Stimulated activated CD4-positive, alpha-beta T cell treated with anti-CD3 and anti-CD28 coated beads, TNF-alpha, amount 100 ng/mL, for 1 hour (primary cell): ENCODE measurements around the gene SEZ6L2.
"Not testable (repeated sequence)": the region's sequence is repeated elsewhere in the genome, so short reads cannot be mapped to it uniquely, and the experiment has no call there.

Experiments used
- DNase-seq, 3 donors: peaks; one replicate each; pipeline ENCODE4 v3.0.0-alpha.2; 2020; ENCODE audit warnings: low read depth in 3 of 3, low spot score in 1 of 3

The SEZ6L2 gene

GRCh38 chr16:29910819-29911675 lies 11.7 kb upstream of the SEZ6L2 start:
- no peak for DNase-seq

GRCh38 chr16:29909851-29910250 lies 10.5 kb upstream of the SEZ6L2 start:
- not testable (repeated sequence) for DNase-seq

GRCh38 chr16:29909391-29909790 lies 10.0 kb upstream of the SEZ6L2 start:
- DNase-seq: no peak

GRCh38 chr16:29908719-29909220 lies 9.4 kb upstream of the SEZ6L2 start:
- DNase-seq: no peak

DNA sequence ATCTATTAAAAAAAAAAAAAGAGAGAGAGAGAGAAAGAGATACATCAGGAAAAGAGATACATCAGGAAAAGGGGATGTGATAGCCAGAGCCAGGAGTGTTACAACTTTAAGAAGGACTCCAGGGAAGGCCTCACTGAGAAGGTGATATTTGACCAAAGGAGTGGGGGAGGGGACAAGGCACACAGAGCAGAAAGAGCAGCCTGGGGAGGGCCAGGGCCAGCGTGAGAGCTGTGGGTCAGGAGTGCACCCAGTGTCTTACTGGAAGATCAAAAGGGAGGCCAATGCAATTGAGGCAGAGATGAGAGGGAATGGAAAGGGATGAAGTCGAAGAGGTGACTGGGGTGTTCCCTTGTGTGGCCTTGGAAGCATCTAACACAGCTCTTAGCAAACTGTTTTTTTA lies 8.6 kb upstream of the SEZ6L2 start:
- DNase-seq: no peak

- DNase-seq: no peak
Observed at GRCh38 chr16:29906520-29907244, 7.3 kb upstream of the SEZ6L2 start.

- no peak for DNase-seq
Observed at GRCh38 chr16:29905668-29906067, 6.3 kb upstream of the SEZ6L2 start.

- DNase-seq: no peak
Observed at GRCh38 chr16:29904947-29905346, 5.6 kb upstream of the SEZ6L2 start.

GRCh38 chr16:29903590-29903989 lies 4.2 kb upstream of the SEZ6L2 start:
- no peak for DNase-seq

DNA sequence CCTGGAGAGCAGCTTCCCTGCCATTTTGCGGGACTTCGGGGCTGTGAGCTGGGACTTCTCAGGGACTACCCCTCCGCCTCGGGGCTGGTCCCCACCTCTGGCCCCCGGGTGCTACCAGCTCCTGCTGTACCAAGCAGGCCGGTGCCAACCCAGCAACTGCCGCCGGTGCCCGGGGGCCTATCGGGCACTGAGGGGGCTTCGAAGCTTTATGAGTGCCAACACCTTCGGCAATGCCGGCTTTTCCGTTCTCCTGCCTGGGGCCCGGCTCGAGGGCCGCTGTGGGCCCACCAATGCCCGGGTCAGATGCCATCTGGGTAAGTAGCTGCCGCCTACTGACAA lies 2.2 kb upstream of the SEZ6L2 start:
- DNase-seq: no peak

- no peak for DNase-seq
Observed at GRCh38 chr16:29900888-29901606, 1.7 kb upstream of the SEZ6L2 start.

- DNase-seq: peak in 2 of 3 donors; percentile 19 to 81
Observed at GRCh38 chr16:29900102-29900887, 945 bp upstream of the SEZ6L2 start, which contains the start of gene ASPHD1. Gene ASPHD1, plus strand, starts transcription at chr16:29900488. Its CDS starts 484 bp downstream, at chr16:29900972.

DNA sequence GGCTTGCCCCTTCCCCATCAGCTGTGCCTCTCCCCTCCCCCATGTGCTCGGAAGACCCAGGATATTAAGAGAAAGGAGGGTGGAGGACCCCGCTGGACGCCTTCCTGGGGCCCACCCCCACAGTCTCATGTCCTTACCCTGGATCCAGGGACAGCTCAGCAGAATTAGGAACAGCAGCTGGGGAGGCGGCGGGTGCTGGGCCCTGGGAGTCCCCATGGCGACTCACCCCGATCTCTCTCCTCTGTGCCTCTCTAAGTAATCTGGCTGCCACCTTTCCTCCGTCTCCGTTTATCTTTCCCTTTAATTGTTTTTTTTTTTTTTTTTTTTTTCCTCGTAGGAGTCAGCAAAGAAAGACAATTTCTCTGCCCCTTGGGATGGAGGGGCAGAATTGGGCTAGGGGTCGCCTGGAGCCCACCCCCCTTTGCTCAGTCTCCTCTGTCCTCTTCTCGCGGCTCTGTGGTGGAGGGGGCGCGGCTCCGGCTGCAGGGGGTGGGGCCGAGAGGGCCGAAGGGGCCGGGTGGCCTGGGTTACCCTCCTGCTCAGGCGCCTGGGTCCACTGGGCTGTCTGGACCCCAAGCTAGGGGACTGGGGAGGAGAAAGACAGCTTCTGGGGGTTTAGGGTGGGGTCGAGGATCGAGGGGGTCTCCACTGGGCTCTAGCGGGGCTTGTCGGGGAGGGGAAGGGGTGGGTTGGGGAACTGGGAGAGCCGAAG lies 390 bp downstream of the SEZ6L2 start:
- DNase-seq: no peak

DNA sequence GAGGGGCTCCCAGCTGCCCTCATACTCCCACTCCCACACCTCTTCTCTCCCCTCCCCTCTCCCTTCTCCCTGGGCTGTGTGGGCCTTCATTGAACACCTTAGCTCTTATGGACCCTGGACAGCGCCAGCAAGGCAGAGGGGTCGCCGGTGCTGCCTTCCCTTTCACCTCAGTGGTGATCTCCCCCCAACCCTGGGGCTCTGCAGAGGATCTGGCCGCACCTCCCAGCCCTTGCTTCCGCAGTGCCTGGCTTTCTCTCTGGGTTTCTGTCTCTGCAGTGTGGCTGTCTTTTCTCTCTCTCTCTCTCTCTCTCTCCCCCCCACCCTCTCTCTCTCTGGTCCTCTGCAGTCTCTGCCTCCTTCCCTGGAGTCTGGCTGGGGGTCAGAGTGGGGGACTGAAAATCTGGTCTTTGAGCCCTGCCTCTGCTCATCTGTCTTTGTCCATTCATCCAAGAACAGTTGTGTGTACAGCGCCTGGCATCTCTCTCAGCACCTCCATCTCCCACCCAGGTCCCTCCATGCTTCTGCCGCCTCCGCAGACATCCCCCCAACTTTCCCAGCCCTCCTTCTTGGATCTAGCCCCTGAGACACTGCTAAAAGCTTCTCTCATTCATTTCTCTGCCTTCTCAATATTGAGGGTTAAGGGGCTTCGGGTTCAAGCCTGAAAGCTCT lies 1.1 kb downstream of the SEZ6L2 start:
- DNase-seq: no peak

DNA sequence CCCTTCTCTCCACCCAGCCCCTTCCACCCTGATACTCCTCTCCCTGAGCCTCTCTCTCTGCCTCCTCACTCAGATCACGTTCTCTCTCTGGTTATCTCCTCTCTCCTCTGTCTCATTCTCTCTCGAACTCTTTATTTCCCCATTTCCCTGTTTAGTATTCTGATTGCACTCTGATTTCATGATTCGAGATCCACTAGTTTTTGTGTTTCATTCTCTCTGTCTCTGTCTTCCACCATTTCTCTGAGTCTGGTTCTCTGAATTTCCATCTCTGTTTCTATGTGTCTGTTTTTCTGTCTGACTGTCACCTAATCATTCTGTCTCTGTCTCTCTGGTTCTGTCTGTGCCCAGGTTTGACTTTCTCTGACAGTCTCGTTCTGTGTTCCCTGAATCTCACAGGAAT lies 2.0 kb downstream of the SEZ6L2 start:
- DNase-seq: no peak

DNA sequence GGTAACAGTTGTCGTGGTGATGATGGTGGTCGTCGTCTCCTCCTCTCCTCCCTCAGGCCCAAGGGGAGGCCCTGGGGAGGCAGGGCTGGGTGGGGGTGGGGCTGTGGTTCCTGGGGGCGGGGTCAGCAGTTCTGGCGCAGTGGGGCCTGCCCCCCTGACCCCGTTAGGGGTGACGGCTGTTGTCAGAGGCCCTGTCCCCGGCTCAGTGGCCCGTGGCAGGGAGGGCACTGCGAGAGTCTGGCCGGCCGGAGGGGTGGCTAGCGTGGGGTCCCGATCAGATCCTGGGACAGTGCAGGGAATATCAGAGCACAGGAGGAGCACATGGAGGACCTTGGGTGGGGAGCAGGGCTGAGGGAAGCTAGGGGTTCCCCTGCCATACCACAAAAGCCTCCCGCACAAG lies 2.5 kb downstream of the SEZ6L2 start:
- DNase-seq: no peak

- no peak for DNase-seq
Observed at GRCh38 chr16:29894352-29894751, 5.0 kb downstream of the SEZ6L2 start.

DNA sequence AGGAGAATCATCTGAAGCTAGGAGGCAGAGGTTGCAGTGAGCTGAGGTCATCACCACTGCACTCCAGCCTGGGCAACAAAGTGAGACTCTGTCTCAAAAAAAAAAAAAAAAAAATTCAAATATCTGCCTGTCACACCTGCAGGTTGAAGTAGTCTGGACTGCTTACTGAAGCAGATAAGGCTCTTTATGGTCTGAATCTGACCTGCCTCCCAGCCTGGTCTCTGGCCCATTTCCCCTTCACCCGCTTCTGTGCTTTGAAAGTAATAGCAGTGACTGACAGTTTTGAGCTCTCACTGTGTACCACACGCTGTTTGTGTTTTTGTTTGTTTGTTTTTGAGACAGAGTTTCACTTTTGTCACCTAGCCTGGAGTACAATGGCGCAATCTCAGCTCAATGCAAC lies 5.8 kb downstream of the SEZ6L2 start:
- DNase-seq: no peak

- DNase-seq: no peak
Observed at GRCh38 chr16:29892458-29892813, 6.9 kb downstream of the SEZ6L2 start.
